Lower lobe of right lung (tissue), 2 donors: Measurements from ENCODE around the gene C2CD4B. TPM values are rescaled to one million over a fixed set of nuclear protein-coding genes. Genes with fewer than 3 reads are reported as not detected.

ENCODE experiments used
- ATAC-seq, 2 donors: fragments of 200-7000 bp; cut with Tn5 transposase; one replicate each; pipeline ENCODE4 v1.9.1; 2020 to 2022; ENCODE audit warnings: mild to moderate bottlenecking in 2 of 2, moderate library complexity in 2 of 2
- DNase-seq: peaks from one replicate; pipeline ENCODE4 v3.0.0-alpha.2; 2020
- H3K27ac ChIP-seq: fragments of 200-600 bp; one replicate; pipeline ENCODE4 v1.8.0; 2022
- H3K27me3 ChIP-seq: fragments of 200-600 bp; one replicate; pipeline ENCODE4 v1.8.0; 2022; ENCODE audit warnings: low read depth
- H3K36me3 ChIP-seq: fragments of 200-600 bp; one replicate; pipeline ENCODE4 v1.8.0; 2022; ENCODE audit warnings: mild to moderate bottlenecking
- H3K4me1 ChIP-seq: fragments of 200-600 bp; one replicate; pipeline ENCODE4 v1.8.0; 2022
- H3K4me3 ChIP-seq: fragments of 200-600 bp; one replicate; pipeline ENCODE4 v1.8.0; 2022; ENCODE audit warnings: mild to moderate bottlenecking
- H3K9me3 ChIP-seq: fragments of 200-600 bp; one replicate; pipeline ENCODE4 v1.8.0; 2022
- intact Hi-C: fragments of 100-400 bp; cut with DNase I; formaldehyde crosslinking; loops from one replicate; pipeline ENCODE4 v1.11.0; 2022
- total RNA-seq: library from RNA; stranded (reverse); fragmentation: NEBNext Ultra II Directional; extraction: Animal tissue kit (Norgen Biotek cat#: 25700); gene quantifications from one replicate; pipeline ENCODE4 v1.2.1, GENCODE V29; 2021
- TF ChIP-seq, protein P1 (sequence below): fragments of 200-600 bp; IDR thresholded peaks from one replicate; pipeline ENCODE4 v1.8.0; 2022; ENCODE audit warnings: antibody characterized with exemption, mild to moderate bottlenecking
- donor health status: DM: no; HTN: yes; CAD: no; lungs with severe emphysema.

The C2CD4B gene
- total RNA-seq, 1 donor from 2014 or later = 2.6 TPM

DNA sequence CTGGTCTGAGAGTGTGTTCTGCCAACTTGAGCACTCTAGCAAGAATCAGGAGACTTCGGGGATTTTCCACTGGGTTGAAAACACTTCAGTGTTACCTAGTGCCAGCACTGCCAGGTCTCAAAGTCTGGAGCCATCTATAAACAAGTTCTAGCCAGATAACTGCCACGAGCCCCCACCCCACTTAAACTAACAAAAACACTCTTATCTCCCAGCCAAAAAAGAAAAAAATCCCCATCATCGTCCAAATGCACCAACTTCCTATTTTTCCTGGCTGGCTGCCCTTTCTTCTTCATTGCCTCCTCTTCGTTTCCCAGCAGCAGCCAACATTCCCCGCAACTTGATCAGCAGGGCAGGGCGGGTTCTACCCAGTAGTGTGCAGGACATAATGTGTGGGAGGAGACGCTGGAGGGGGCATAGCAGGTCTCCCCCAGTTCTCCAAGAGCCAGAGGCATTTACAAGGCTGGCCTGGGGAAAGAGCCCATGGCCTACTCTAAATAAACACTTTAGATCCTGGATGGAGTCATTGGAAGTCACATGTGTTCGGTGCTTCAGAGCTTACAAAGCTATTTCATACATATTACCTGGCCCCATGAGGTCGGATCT, 29.5 kb downstream of the C2CD4B start:
- H3K4me1 ChIP-seq = no peaks in the 10 kb centered on the region
- H3K36me3 ChIP-seq = no peaks in the 10 kb centered on the region
- DNase-seq = no peak
- no peak overlapping the region for H3K4me3 ChIP-seq
- TF ChIP-seq, protein P1, sequence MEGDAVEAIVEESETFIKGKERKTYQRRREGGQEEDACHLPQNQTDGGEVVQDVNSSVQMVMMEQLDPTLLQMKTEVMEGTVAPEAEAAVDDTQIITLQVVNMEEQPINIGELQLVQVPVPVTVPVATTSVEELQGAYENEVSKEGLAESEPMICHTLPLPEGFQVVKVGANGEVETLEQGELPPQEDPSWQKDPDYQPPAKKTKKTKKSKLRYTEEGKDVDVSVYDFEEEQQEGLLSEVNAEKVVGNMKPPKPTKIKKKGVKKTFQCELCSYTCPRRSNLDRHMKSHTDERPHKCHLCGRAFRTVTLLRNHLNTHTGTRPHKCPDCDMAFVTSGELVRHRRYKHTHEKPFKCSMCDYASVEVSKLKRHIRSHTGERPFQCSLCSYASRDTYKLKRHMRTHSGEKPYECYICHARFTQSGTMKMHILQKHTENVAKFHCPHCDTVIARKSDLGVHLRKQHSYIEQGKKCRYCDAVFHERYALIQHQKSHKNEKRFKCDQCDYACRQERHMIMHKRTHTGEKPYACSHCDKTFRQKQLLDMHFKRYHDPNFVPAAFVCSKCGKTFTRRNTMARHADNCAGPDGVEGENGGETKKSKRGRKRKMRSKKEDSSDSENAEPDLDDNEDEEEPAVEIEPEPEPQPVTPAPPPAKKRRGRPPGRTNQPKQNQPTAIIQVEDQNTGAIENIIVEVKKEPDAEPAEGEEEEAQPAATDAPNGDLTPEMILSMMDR = no peak
- intact Hi-C loops = no loop called here
- H3K9me3 ChIP-seq = no peaks in the 10 kb centered on the region
- ATAC-seq = peak; percentile 76 to 90
- no peak overlapping the region for H3K27ac ChIP-seq
- no peaks in the 10 kb centered on the region for H3K27me3 ChIP-seq

DNA sequence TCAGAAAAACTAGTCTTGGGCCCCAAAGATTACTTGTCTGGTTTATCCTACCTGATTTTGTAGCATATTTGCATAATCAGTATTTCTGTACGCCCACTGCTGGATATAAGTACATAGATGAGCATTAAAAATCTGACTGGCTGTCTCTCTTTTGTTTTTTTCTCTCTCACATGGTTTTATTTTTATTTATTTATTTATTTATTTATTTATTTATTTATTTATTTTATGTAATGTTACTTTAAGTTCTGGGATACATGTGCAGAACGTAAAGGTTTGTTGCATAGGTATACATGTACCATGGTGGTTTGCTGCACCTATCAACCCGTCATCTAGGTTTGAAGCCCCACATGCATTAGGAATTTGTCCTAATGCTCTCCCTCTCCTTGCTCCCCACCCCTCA, 31.9 kb downstream of the C2CD4B start:
- Histone ChIP-seq H3K4me1 (no peaks in the 10 kb centered on the region), H3K27me3 (no peaks in the 10 kb centered on the region), H3K27ac (no peak overlapping the region), H3K4me3 (no peak overlapping the region), H3K36me3 (no peaks in the 10 kb centered on the region), H3K9me3 (no peaks in the 10 kb centered on the region)
- DNase-seq = no peak
- intact Hi-C loops = no loop called here
- TF ChIP-seq, protein P1 = no peak
- ATAC-seq = no peak

DNA sequence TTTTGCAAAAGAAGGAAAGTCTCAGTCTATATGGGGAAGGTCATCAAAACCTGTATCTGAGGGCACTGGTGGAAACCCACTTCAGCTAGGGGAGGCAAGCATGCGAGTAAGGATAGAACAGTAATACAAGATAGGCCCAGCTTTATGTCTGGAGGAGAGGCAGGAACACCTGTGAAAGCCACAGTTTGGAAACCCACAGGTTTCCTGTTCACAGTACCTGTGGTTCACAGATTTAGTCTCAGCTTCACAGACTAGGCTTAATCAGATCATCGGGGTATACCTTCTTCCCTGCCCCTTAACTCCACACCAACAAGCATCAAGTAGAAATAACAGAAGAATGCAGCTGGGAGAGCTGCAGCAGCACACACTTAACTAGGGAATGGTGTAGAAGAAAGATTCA, 36.2 kb downstream of the C2CD4B start:
- H3K4me3 ChIP-seq = no peak overlapping the region

DNA sequence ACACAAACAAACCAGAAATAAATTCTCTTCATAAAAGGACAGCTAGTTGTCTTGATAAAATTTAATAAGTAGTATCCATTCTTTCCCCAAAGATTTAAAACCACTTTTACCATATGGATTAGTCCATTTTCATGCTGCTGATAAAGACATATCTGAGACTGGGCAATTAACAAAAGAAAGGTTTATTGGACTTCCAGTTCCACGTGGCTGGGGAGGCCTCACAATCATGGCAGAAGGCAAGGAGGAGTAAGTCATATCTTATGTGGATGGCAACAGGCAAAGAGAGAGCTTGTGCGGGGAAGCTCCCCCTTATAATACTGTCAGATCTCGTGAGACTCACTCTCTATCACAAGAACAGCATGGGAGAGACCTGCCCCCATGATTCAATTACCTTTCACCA, 38.7 kb downstream of the C2CD4B start:
- Histone ChIP-seq H3K36me3 (no peaks in the 10 kb centered on the region), H3K4me1 (peaks cover 27% of the 10 kb centered on the region), H3K27ac (no peak overlapping the region), H3K9me3 (no peaks in the 10 kb centered on the region), H3K27me3 (no peaks in the 10 kb centered on the region), H3K4me3 (no peak overlapping the region)
- ATAC-seq (no peak), DNase-seq (no peak)
- TF ChIP-seq, protein P1 = no peak
- intact Hi-C loops = no loop called here

More for the DNA sequence above, 36.2 kb downstream of the C2CD4B start:
- TF ChIP-seq, protein P1 = no peak
- H3K4me1 ChIP-seq = peaks cover 19% of the 10 kb centered on the region
- no peaks in the 10 kb centered on the region for H3K36me3 ChIP-seq
- no peaks in the 10 kb centered on the region for H3K27me3 ChIP-seq
- DNase-seq (no peak), ATAC-seq (no peak)
- H3K9me3 ChIP-seq = no peaks in the 10 kb centered on the region
- intact Hi-C loops = no loop called here
- no peak overlapping the region for H3K27ac ChIP-seq

- TF ChIP-seq, protein P1 = peak; percentile 52
- no peak for DNase-seq
- peaks cover 27% of the 10 kb centered on the region for H3K4me1 ChIP-seq
- ATAC-seq = peak; percentile 57 to 83
- no peaks in the 10 kb centered on the region for H3K27me3 ChIP-seq
- H3K4me3 ChIP-seq = no peak overlapping the region
- no peaks in the 10 kb centered on the region for H3K9me3 ChIP-seq
- no peaks in the 10 kb centered on the region for H3K36me3 ChIP-seq
- H3K27ac ChIP-seq = no peak overlapping the region
- intact Hi-C loops = no loop called here
Observed at GRCh38 chr15:62125773-62126172, 39.3 kb downstream of the C2CD4B start.
